Stimulated activated CD4-positive, alpha-beta T cell treated with anti-CD3 and anti-CD28 coated beads, Interleukin-2, amount 100 ng/mL, for 48 hours (primary cell): ENCODE data around the gene CCL5.

Source experiments
- DNase-seq, 2 donors: peaks; one replicate each; pipeline ENCODE4 v3.0.0-alpha.2; 2020

CCL5 gene

GRCh38 chr17:35879773-35880654, at the start of gene CCL5:
CCL5 (minus strand) TSS chr17:35880360.
- DNase-seq, result peak in 1 of 2 donors; percentile 41

GRCh38 chr17:35927714-35928113, 47.6 kb upstream of the CCL5 start:
- no peak for DNase-seq

GRCh38 chr17:35923609-35924114, 43.5 kb upstream of the CCL5 start:
- DNase-seq, result no peak

- DNase-seq, result no peak
Observed at GRCh38 chr17:35920229-35920628, 40.1 kb upstream of the CCL5 start.

GRCh38 chr17:35918665-35919064, 38.5 kb upstream of the CCL5 start:
- DNase-seq, result no peak

- no peak for DNase-seq
Observed at GRCh38 chr17:35917519-35918213, 37.5 kb upstream of the CCL5 start.

- DNase-seq, result no peak
Observed at GRCh38 chr17:35915153-35915964, 35.2 kb upstream of the CCL5 start.

- DNase-seq, result no peak
Observed at GRCh38 chr17:35914354-35914753, 34.2 kb upstream of the CCL5 start.

- no peak for DNase-seq
Observed at GRCh38 chr17:35913609-35914008, 33.4 kb upstream of the CCL5 start.

GRCh38 chr17:35912942-35913341, 32.8 kb upstream of the CCL5 start:
- no peak for DNase-seq

- no peak for DNase-seq
Observed at GRCh38 chr17:35912339-35912912, 32.3 kb upstream of the CCL5 start.

- no peak for DNase-seq
Observed at GRCh38 chr17:35909408-35909807, 29.2 kb upstream of the CCL5 start.

GRCh38 chr17:35907691-35908090, 27.5 kb upstream of the CCL5 start:
- no peak for DNase-seq

GRCh38 chr17:35906926-35907637, 26.9 kb upstream of the CCL5 start:
- DNase-seq, result no peak

- no peak for DNase-seq
Observed at GRCh38 chr17:35906191-35906925, 26.2 kb upstream of the CCL5 start.

GRCh38 chr17:35903451-35903850, 23.3 kb upstream of the CCL5 start:
- DNase-seq, result no peak

GRCh38 chr17:35901631-35902175, 21.5 kb upstream of the CCL5 start:
- DNase-seq, result no peak

GRCh38 chr17:35900708-35901480, 20.7 kb upstream of the CCL5 start:
- DNase-seq, result no peak

GRCh38 chr17:35900280-35900679, 20.1 kb upstream of the CCL5 start:
- DNase-seq, result no peak
